ENCODE data around the gene LGI1. TPM values are rescaled to one million over a fixed set of nuclear protein-coding genes. Genes with fewer than 3 reads are reported as not detected.

Gene LGI1
- total RNA-seq, 1 experiment from 2014 or later, result not detected

DNA sequence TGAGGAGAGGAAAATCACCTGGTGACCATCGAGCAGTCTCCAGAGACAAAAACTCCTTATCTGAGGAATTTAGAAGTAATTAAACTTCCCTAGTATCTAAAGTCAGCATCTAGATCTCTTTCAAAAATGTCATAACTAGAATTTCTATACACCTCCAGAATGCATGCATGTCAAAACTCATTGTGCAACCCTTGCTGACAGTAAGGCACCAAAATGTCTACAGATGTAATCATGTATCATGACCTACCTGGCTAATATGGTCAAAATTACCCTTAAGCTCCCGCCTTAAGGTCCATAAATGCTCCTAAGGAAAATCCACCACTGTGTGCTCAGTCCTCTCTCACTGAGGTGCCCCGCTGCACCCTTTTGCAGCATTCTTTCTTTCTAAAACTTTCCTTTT lies 16.4 kb upstream of the LGI1 start:
- BruUV-seq (replicated peaks), result no TSS peak
- no peak for DNase-seq (ENCODE audit: low read depth, low spot score)
- no peaks in the 10 kb centered on the region for H3K9me3 ChIP-seq (ENCODE audit: control insufficient read depth, insufficient read depth, low read depth, low read length)
- H3K36me3 ChIP-seq (ENCODE audit: control insufficient read depth, insufficient read depth, low read length), result no peaks in the 10 kb centered on the region
- peaks cover 2% of the 10 kb centered on the region; the same call in 1 of the 2 replicates for H3K27me3 ChIP-seq (ENCODE audit: control insufficient read depth, insufficient read depth, low read length)
- ChIA-PET CTCF (no interaction called here), POLR2A (no interaction called here)
- TF ChIP-seq SIN3A (IDR thresholded peaks at IDR 0.05; ENCODE audit: borderline replicate concordance, insufficient read depth, low read depth, low read length), result no peak
- TF ChIP-seq, protein P1, sequence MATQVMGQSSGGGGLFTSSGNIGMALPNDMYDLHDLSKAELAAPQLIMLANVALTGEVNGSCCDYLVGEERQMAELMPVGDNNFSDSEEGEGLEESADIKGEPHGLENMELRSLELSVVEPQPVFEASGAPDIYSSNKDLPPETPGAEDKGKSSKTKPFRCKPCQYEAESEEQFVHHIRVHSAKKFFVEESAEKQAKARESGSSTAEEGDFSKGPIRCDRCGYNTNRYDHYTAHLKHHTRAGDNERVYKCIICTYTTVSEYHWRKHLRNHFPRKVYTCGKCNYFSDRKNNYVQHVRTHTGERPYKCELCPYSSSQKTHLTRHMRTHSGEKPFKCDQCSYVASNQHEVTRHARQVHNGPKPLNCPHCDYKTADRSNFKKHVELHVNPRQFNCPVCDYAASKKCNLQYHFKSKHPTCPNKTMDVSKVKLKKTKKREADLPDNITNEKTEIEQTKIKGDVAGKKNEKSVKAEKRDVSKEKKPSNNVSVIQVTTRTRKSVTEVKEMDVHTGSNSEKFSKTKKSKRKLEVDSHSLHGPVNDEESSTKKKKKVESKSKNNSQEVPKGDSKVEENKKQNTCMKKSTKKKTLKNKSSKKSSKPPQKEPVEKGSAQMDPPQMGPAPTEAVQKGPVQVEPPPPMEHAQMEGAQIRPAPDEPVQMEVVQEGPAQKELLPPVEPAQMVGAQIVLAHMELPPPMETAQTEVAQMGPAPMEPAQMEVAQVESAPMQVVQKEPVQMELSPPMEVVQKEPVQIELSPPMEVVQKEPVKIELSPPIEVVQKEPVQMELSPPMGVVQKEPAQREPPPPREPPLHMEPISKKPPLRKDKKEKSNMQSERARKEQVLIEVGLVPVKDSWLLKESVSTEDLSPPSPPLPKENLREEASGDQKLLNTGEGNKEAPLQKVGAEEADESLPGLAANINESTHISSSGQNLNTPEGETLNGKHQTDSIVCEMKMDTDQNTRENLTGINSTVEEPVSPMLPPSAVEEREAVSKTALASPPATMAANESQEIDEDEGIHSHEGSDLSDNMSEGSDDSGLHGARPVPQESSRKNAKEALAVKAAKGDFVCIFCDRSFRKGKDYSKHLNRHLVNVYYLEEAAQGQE (IDR thresholded peaks at IDR 0.05; ENCODE audit: insufficient read depth in 1 of 2, low read depth in 2 of 2, low read length in 1 of 2), result no peak
- TF ChIP-seq TCF7L2 (IDR thresholded peaks at IDR 0.05; ENCODE audit: low read depth, low read length), result no peak
- no peak for TF ChIP-seq CTCF (IDR thresholded peaks at IDR 0.05)
- TF ChIP-seq POLR2AphosphoS5 (IDR thresholded peaks at IDR 0.05; ENCODE audit: low read depth, low read length), result no peak
- intact Hi-C loops (cut with micrococcal nuclease; ENCODE audit: unreplicated experiment) (no loop called here), in situ Hi-C loops (cut with HindIII; ENCODE audit: low pct_unique_long_range_greater_than_20kb, low sequenced_read_pairs) (no loop called here)
- H3K4me3 ChIP-seq (ENCODE audit: low read depth in 2 of 2, low read length in 2 of 2), result no peak overlapping the region
- peaks cover 5% of the 10 kb centered on the region; the same call in 1 of the 2 replicates for H3K4me1 ChIP-seq (ENCODE audit: control insufficient read depth, insufficient read depth, low read length)
- H3K27ac ChIP-seq (ENCODE audit: low read length), result no peak overlapping the region
- no peak for ATAC-seq

GRCh38 chr10:93742633-93743349 lies 14.9 kb upstream of the LGI1 start:
- H3K9me3 ChIP-seq (ENCODE audit: control insufficient read depth, insufficient read depth, low read depth, low read length), result no peaks in the 10 kb centered on the region
- H3K4me1 ChIP-seq (ENCODE audit: control insufficient read depth, insufficient read depth, low read length), result peaks cover 17% of the 10 kb centered on the region
- BruUV-seq (replicated peaks), result no TSS peak
- ATAC-seq (no peak), DNase-seq (ENCODE audit: low read depth, low spot score) (no peak)
- CTCF ChIA-PET, result interaction anchor here (0.6 kb wide), 1 partner anchor 64 kb away, joined by 7 read pairs; no protein-coding TSS in a partner anchor
- H3K36me3 ChIP-seq (ENCODE audit: control insufficient read depth, insufficient read depth, low read length), result no peaks in the 10 kb centered on the region
- in situ Hi-C loops (cut with HindIII; ENCODE audit: low pct_unique_long_range_greater_than_20kb, low sequenced_read_pairs) (no loop called here), intact Hi-C loops (cut with micrococcal nuclease; ENCODE audit: unreplicated experiment) (no loop called here)
- POLR2A ChIA-PET, result no interaction called here
- no peak overlapping the region for H3K27ac ChIP-seq (ENCODE audit: low read length)
- no peak overlapping the region for H3K4me3 ChIP-seq (ENCODE audit: low read depth in 2 of 2, low read length in 2 of 2)
- TF ChIP-seq TCF7L2 (IDR thresholded peaks at IDR 0.05; ENCODE audit: low read depth, low read length) (no peak), POLR2AphosphoS5 (IDR thresholded peaks at IDR 0.05; ENCODE audit: low read depth, low read length) (no peak), SIN3A (IDR thresholded peaks at IDR 0.05; ENCODE audit: borderline replicate concordance, insufficient read depth, low read depth, low read length) (no peak), CTCF (IDR thresholded peaks at IDR 0.05) (no peak)
- TF ChIP-seq, protein P1 (IDR thresholded peaks at IDR 0.05; ENCODE audit: insufficient read depth in 1 of 2, low read depth in 2 of 2, low read length in 1 of 2), result no peak
- H3K27me3 ChIP-seq (ENCODE audit: control insufficient read depth, insufficient read depth, low read length), result peaks cover 2% of the 10 kb centered on the region; the same call in 1 of the 2 replicates

Measured in Panc1 (cell line).